Right cardiac atrium (tissue), 5 donors: ENCODE data around the gene BAAT. TPM values are rescaled to one million over a fixed set of nuclear protein-coding genes. Genes with fewer than 3 reads are reported as not detected.

Experiments
- ATAC-seq, 2 donors: fragments of 200-7000 bp; cut with Tn5 transposase; one replicate each; pipeline versions ENCODE4 v1.8.0 to v1.9.1; 2020; ENCODE audit warnings: moderate library complexity in 2 of 2, mild to moderate bottlenecking in 1 of 2
- DNase-seq, 3 donors: peaks; one replicate each; pipeline ENCODE4 v3.0.0-alpha.2; 2020
- H3K27ac ChIP-seq: one replicate; pipeline ENCODE4 v1.5.1; 2013; ENCODE audit warnings: mild to moderate bottlenecking, low read length, control low read depth, moderate library complexity
- H3K27me3 ChIP-seq: one replicate; pipeline ENCODE4 v1.6.1; 2013; ENCODE audit not compliant: control insufficient read depth, insufficient read depth
- H3K4me1 ChIP-seq: one replicate; pipeline ENCODE4 v1.6.1; 2013; ENCODE audit warnings: low read length; ENCODE audit not compliant: control insufficient read depth, insufficient read depth
- H3K4me3 ChIP-seq: one replicate; pipeline ENCODE4 v1.5.1; 2013; ENCODE audit warnings: low read length, control low read depth
- H3K9me3 ChIP-seq: one replicate; pipeline ENCODE4 v1.6.1; 2013; ENCODE audit warnings: low read length; ENCODE audit not compliant: control insufficient read depth
- WGBS: extraction: QIAGEN DNeasy Blood & Tissue Kit; methylation state at CpG from one replicate; pipeline ENCODE4 v1.1.7; 2013; 5-methylcytosine and 5-hydroxymethylcytosine counted together
- intact Hi-C, 4 donors: fragments of 100-400 bp; cut with DNase I; formaldehyde crosslinking; loops; one replicate each; pipeline versions ENCODE4 v1.11.0 to v1.14.0; 2022 to 2023
- polyA plus RNA-seq: library from polyadenylated mRNA; stranded (reverse); fragments of 200-250 nt; gene quantifications from one replicate; pipeline ENCODE4 v1.2.3, GENCODE V29; 2013
- total RNA-seq, 4 donors: library from RNA; stranded (reverse); fragmentation: NEBNext Ultra II Directional; extraction: Animal tissue kit (Norgen Biotek cat#: 25700); gene quantifications; one replicate each; pipeline ENCODE4 v1.2.1, GENCODE V29; 2021
- donor health status: healthy with polysubstance abuse.
- donor health status: DM: no; HTN: yes; CAD: no.
- donor health status: DM: no; HTN: no; CAD: no.
- donor health status: DM: no; HTN: yes; CAD: no; lungs with severe emphysema.
- donor health status: DM: yes; HTN: yes; CAD: no.

The BAAT gene
- total and polyA plus RNA-seq, 5 donors: 0.08 to 0.24 (median 0.13) TPM; not detected in 1

GRCh38 chr9:101376111-101376848 lies 8.5 kb downstream of the BAAT start:
- DNase-seq (peak in 1 of 3 donors; percentile 57), ATAC-seq (peak in 1 of 2 donors; percentile 16)
- no peaks in the 10 kb centered on the region for H3K9me3 ChIP-seq
- H3K27ac ChIP-seq: no peak overlapping the region
- intact Hi-C loops: no loop called here
- H3K4me1 ChIP-seq: no peaks in the 10 kb centered on the region
- no peaks in the 10 kb centered on the region for H3K27me3 ChIP-seq
- WGBS: 58% methylated on average over 6 of the region's 6 CpGs
- H3K4me3 ChIP-seq: no peak overlapping the region

GRCh38 chr9:101375546-101375945 lies 9.3 kb downstream of the BAAT start:
- intact Hi-C loops: no loop called here
- ATAC-seq (no peak), DNase-seq (no peak)
- no peaks in the 10 kb centered on the region for H3K9me3 ChIP-seq
- H3K27ac ChIP-seq: no peak overlapping the region
- no peak overlapping the region for H3K4me3 ChIP-seq
- H3K27me3 ChIP-seq: no peaks in the 10 kb centered on the region
- no peaks in the 10 kb centered on the region for H3K4me1 ChIP-seq
- WGBS: 86% methylated on average over 12 of the region's 12 CpGs

- 44% methylated on average over 2 of the region's 2 CpGs for WGBS
- no peak overlapping the region for H3K4me3 ChIP-seq
- no peak for ATAC-seq
- intact Hi-C loops: no loop called here
- H3K27me3 ChIP-seq: no peaks in the 10 kb centered on the region
- no peaks in the 10 kb centered on the region for H3K4me1 ChIP-seq
- no peak for DNase-seq
- no peaks in the 10 kb centered on the region for H3K9me3 ChIP-seq
- H3K27ac ChIP-seq: no peak overlapping the region
These were observed 12.3 kb downstream of the BAAT start for GRCh38 chr9:101372327-101373118.

- Histone ChIP-seq H3K4me1 (no peaks in the 10 kb centered on the region), H3K9me3 (no peaks in the 10 kb centered on the region), H3K27ac (no peak overlapping the region), H3K27me3 (no peaks in the 10 kb centered on the region), H3K4me3 (no peak overlapping the region)
- DNase-seq: no peak
- no peak for ATAC-seq
- intact Hi-C loops: no loop called here
- WGBS: 95% methylated on average over 3 of the region's 3 CpGs
These were observed 13.0 kb downstream of the BAAT start for GRCh38 chr9:101371813-101372212.

- Histone ChIP-seq H3K27me3 (no peaks in the 10 kb centered on the region), H3K4me1 (no peaks in the 10 kb centered on the region), H3K27ac (no peak overlapping the region), H3K4me3 (no peak overlapping the region), H3K9me3 (no peaks in the 10 kb centered on the region)
- DNase-seq (no peak), ATAC-seq (no peak)
- intact Hi-C loops: no loop called here
- WGBS: 73% methylated on average over 2 of the region's 2 CpGs
These were observed 14.8 kb downstream of the BAAT start for GRCh38 chr9:101369884-101370531.

- Histone ChIP-seq H3K27ac (no peak overlapping the region), H3K4me3 (no peak overlapping the region), H3K9me3 (no peaks in the 10 kb centered on the region), H3K4me1 (no peaks in the 10 kb centered on the region), H3K27me3 (no peaks in the 10 kb centered on the region)
- WGBS: 66% methylated on average over 2 of the region's 2 CpGs
- intact Hi-C loops: no loop called here
- no peak for ATAC-seq
- no peak for DNase-seq
These were observed 15.5 kb downstream of the BAAT start for GRCh38 chr9:101369286-101369685.

GRCh38 chr9:101367323-101367722 lies 17.5 kb downstream of the BAAT start:
- 95% methylated on average over 3 of the region's 3 CpGs for WGBS
- ATAC-seq: no peak

GRCh38 chr9:101366038-101366756 lies 18.6 kb downstream of the BAAT start:
- no peaks in the 10 kb centered on the region for H3K27me3 ChIP-seq
- H3K4me3 ChIP-seq: no peak overlapping the region
- no peaks in the 10 kb centered on the region for H3K4me1 ChIP-seq
- intact Hi-C loops: no loop called here
- 58% methylated on average over 5 of the region's 5 CpGs for WGBS
- no peak for ATAC-seq
- DNase-seq: no peak
- H3K9me3 ChIP-seq: no peaks in the 10 kb centered on the region
- no peak overlapping the region for H3K27ac ChIP-seq

More at GRCh38 chr9:101367323-101367722, 17.5 kb downstream of the BAAT start:
- no peaks in the 10 kb centered on the region for H3K27me3 ChIP-seq
- H3K9me3 ChIP-seq: no peaks in the 10 kb centered on the region
- no peaks in the 10 kb centered on the region for H3K4me1 ChIP-seq
- DNase-seq: no peak
- no peak overlapping the region for H3K4me3 ChIP-seq
- intact Hi-C loops: no loop called here
- H3K27ac ChIP-seq: no peak overlapping the region

GRCh38 chr9:101365181-101365580 lies 19.6 kb downstream of the BAAT start:
- H3K4me1 ChIP-seq: no peaks in the 10 kb centered on the region
- ATAC-seq: no peak
- H3K9me3 ChIP-seq: no peaks in the 10 kb centered on the region
- intact Hi-C loops: no loop called here
- no peak overlapping the region for H3K27ac ChIP-seq
- H3K4me3 ChIP-seq: no peak overlapping the region
- no peak for DNase-seq
- H3K27me3 ChIP-seq: no peaks in the 10 kb centered on the region

GRCh38 chr9:101362450-101362849 lies 22.4 kb downstream of the BAAT start:
- DNase-seq: no peak

GRCh38 chr9:101360647-101361046 lies 24.2 kb downstream of the BAAT start:
- intact Hi-C loops: no loop called here
- H3K27ac ChIP-seq: no peak overlapping the region
- DNase-seq (no peak), ATAC-seq (no peak)
- H3K9me3 ChIP-seq: no peaks in the 10 kb centered on the region
- H3K4me1 ChIP-seq: no peaks in the 10 kb centered on the region
- H3K4me3 ChIP-seq: no peak overlapping the region
- no peaks in the 10 kb centered on the region for H3K27me3 ChIP-seq

More at GRCh38 chr9:101362450-101362849, 22.4 kb downstream of the BAAT start:
- H3K4me1 ChIP-seq: no peaks in the 10 kb centered on the region
- no peaks in the 10 kb centered on the region for H3K27me3 ChIP-seq
- no peaks in the 10 kb centered on the region for H3K9me3 ChIP-seq
- intact Hi-C loops: no loop called here
- no peak for ATAC-seq
- H3K4me3 ChIP-seq: no peak overlapping the region
- H3K27ac ChIP-seq: no peak overlapping the region
- 82% methylated on average over 5 of the region's 5 CpGs for WGBS
